ENCODE results near the gene PHACTR2.

DNA sequence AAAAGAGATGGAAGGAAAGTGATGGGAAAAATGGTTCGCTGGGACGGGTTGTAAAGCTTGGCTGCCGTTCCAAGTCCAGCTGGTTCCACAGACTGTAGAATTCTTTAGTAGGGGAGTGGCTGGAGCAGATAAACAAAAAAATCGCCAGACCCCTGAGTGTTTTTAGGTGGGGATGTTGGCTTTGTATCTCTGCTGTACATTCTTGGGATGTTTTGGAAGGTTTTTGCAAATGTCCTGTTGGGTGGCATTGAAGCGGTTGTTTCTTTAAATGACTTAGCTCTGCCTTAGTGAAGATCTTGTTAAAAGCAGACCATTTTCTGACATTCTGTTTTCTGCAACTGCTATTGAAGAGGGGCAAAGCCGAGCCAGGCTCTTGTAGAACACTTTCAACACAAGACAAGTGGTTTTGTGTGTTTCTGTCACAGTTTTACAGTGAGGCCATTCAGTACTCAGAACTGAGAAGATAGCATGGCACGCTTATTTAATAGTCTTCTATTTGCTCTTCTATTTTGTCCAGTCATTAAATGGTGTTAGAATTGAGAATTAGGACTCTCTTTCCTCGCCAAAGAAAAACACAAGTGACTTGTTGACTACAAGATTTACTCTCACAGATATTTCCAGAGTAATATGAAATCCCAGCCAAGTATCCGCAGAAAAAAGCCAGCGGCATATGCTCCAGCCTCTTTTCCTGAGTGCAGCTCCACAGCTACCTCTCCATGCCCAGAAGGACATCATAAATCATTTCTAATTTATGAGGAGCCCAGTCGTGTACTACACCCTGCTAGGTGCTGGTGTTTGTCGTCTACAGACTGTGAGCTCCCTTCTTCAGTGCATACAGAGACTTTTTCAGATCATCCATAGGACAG lies 65.8 kb downstream of the PHACTR2 start:
- TF ChIP-seq, protein P1, sequence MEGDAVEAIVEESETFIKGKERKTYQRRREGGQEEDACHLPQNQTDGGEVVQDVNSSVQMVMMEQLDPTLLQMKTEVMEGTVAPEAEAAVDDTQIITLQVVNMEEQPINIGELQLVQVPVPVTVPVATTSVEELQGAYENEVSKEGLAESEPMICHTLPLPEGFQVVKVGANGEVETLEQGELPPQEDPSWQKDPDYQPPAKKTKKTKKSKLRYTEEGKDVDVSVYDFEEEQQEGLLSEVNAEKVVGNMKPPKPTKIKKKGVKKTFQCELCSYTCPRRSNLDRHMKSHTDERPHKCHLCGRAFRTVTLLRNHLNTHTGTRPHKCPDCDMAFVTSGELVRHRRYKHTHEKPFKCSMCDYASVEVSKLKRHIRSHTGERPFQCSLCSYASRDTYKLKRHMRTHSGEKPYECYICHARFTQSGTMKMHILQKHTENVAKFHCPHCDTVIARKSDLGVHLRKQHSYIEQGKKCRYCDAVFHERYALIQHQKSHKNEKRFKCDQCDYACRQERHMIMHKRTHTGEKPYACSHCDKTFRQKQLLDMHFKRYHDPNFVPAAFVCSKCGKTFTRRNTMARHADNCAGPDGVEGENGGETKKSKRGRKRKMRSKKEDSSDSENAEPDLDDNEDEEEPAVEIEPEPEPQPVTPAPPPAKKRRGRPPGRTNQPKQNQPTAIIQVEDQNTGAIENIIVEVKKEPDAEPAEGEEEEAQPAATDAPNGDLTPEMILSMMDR (IDR thresholded peaks at IDR 0.05) = no peak
- TF ChIP-seq POLR2A (IDR thresholded peaks at IDR 0.05) = no peak

Measured in testis (tissue), 2 donors.